GM12892 (cell line): ENCODE measurements around the gene TENT5A.

ENCODE experiments used
- POLR2A ChIP-seq: IDR thresholded peaks from 2 replicates; pipeline ENCODE4 v1.6.1; 2011; ENCODE audit warnings: low read depth, low read length, control low read depth
- POLR2AphosphoS5 ChIP-seq: IDR thresholded peaks from 2 replicates; pipeline ENCODE4 v1.6.1; 2011; ENCODE audit warnings: low read depth, low read length, control low read depth

DNA sequence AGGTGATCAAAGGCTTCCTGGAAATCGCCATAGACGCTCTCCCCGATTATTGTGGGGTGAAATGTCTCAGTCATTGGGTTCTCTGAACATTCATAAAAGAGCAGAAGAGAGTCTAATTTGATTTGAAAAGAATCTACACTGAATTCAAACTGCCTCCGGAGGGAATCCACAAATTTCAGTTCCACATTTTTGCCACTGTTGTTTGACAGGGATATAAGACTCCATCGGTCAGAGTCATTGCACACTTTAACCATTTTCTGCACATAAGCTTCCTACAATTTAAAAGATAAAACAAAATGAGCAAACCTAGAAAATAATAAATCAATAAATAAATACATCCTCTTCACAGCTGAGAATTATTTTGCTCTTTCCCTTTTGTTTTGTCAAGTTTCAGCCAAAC, 2.3 kb downstream of the TENT5A start:
- TF ChIP-seq POLR2A (no peak), POLR2AphosphoS5 (no peak)
